Neural cell (in vitro differentiated cells): Measurements from ENCODE around the gene HAAO.

Experiments used
- CTCF ChIP-seq: fragments of 450-650 bp; IDR thresholded peaks from 2 replicates; pipeline ENCODE4 v1.5.1; 2014; ENCODE audit warnings: antibody characterized with exemption, mild to moderate bottlenecking, moderate library complexity; ENCODE audit not compliant: poor library complexity, severe bottlenecking
- EZH2 ChIP-seq: fragments of 200-600, 300-800 bp; shearing (Covaris generic), sonication (generic); IDR thresholded peaks from 2 replicates; pipeline ENCODE4 v1.6.1; 2014; ENCODE audit warnings: antibody characterized with exemption, low read length, borderline replicate concordance, mild to moderate bottlenecking; ENCODE audit not compliant: insufficient read depth, poor library complexity, severe bottlenecking
- POLR2AphosphoS5 ChIP-seq: IDR thresholded peaks from 2 replicates; pipeline ENCODE4 v1.6.1; 2012
- REST ChIP-seq: IDR thresholded peaks from 2 replicates; pipeline ENCODE4 v1.6.1; 2012; ENCODE audit warnings: borderline replicate concordance
- TAF1 ChIP-seq: IDR thresholded peaks from 2 replicates; pipeline ENCODE4 v1.6.1; 2012; ENCODE audit warnings: low read depth

- no peak for TF ChIP-seq CTCF
- no peak for TF ChIP-seq TAF1
- no peak for TF ChIP-seq POLR2AphosphoS5
- TF ChIP-seq EZH2 = no peak
- no peak for TF ChIP-seq REST
These were observed 1.2 kb upstream of the HAAO start for GRCh38 chr2:42793334-42794270.
